ENCODE data around the gene ABCA8. TPM values are rescaled to one million over a fixed set of nuclear protein-coding genes. Genes with fewer than 3 reads are reported as not detected.

The ABCA8 gene
- polyA plus RNA-seq, 5 donors, result 49.8 to 142 (median 93.9) TPM

DNA sequence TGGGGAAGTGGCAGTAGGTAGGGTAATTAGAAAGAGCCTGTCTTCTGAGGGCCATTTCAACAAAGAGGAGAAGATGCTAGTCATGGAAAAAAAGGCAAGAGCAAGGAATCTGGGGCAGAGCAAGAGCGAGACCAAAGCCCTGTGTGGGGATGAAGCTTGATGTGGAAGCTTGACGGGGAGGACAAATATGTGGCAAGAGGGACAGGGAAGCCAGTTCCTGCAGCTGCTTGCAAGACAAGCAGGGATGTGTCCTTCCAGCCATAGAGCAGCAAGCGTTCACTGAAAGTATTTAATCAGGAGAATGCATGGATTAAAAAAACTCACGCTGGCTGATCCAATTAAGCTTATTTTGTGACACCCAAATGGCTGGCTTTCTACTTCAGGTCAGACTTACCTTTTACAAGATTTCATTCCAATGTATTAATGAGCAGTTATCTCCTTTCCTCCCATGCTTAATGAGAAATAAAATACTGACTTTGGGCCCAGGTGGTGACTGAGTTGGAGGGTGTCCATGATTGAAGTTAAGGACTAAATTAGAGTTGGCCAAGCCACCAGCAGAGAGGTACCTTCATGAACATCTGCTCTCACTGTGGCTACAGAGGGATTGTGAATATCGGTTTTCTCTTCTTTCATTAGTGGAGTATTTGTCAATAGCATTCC lies 76.8 kb downstream of the ABCA8 start:
- DNase-seq, result no peak

GRCh38 chr17:68871447-68871846 lies 83.7 kb downstream of the ABCA8 start:
- no peak for DNase-seq

GRCh38 chr17:68870976-68871375 lies 84.2 kb downstream of the ABCA8 start:
- DNase-seq, result no peak

GRCh38 chr17:68870161-68870826 lies 84.9 kb downstream of the ABCA8 start:
- DNase-seq, result no peak

DNA sequence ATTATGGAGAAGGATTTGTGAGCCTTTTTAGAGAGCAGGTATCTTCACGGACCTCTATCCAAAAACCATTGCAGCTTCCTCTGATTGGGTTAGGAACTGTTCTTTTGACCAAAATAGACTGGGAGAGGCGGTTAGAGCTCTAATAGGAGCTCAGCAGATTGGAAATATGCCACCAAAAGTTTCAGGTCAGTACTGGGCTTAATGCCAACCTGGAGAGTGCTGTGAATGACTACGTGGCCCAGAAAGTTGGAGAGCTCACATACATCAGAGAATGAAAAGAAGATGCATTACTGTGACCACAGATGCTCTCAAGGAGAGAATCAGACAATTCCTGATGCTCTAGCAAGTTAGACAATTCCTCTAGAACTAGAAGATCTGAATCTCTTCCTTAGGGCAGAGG lies 86.5 kb downstream of the ABCA8 start:
- DNase-seq, result no peak

GRCh38 chr17:68867759-68868516 lies 87.3 kb downstream of the ABCA8 start:
- DNase-seq, result no peak

DNA sequence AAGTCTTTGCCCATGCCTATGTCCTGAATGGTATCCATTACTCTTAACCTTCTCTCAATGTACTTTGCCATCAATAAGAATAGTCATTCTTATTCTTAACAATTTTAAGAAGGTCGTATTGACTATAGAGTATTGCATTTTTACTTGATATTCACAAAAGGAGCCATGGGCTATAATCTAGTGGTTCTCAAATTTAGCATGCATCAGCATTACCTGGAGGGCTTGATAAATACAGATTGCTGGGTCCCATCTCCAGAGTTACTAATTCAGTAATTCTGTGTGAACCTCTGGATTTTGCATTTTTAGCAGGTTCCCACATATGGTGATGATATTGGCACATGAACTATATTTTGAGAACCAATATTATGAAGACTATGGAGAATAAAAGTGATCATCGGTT lies 89.6 kb downstream of the ABCA8 start:
- DNase-seq, result no peak

DNA sequence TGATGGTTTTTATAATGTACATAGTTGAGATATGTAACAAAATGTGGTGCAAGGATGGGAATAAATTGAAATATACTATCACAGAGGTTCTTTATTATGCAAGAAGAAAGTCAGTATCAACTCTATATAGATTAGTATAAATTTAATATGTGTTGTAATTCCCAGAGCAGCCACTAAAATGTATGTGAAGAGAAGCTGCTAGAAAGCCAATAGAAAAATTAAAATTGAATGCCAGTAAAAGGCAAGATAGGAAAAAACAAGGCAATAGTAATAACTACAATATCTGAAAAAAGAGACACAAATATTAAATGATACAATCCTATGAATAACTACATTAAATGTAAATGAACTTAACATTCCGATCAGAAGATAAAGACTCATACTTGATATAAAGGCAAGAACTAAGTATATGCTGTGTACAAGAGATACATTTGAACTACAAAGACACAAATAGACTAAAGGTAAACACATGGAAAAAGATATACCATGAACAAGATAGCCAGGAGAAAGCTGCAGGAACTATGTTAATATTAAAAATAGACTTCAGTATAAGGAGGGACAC lies 92.0 kb downstream of the ABCA8 start:
- no peak for DNase-seq

- DNase-seq, result peak in 1 of 2 donors; percentile 23
These were observed 93.6 kb downstream of the ABCA8 start for GRCh38 chr17:68861602-68862001.

DNA sequence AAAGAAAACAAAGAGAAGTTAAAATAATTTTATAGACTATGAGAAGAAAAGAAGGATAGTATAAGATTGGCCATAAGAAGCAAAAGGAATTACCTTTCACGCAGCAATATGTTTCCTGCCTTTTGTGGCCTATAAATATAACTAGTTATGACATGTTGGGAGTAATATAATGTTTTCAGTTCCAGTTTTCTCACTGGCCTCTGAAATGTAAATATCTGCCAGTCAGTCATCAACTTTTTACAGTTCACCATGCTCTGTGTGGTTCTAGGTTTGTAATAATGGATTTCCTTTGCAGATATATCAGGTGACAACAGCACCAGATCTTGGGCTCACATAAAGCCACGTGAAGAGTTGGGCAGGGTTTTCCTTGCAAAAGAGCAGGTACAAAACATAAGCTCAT lies 94.3 kb downstream of the ABCA8 start:
- DNase-seq, result no peak

DNA sequence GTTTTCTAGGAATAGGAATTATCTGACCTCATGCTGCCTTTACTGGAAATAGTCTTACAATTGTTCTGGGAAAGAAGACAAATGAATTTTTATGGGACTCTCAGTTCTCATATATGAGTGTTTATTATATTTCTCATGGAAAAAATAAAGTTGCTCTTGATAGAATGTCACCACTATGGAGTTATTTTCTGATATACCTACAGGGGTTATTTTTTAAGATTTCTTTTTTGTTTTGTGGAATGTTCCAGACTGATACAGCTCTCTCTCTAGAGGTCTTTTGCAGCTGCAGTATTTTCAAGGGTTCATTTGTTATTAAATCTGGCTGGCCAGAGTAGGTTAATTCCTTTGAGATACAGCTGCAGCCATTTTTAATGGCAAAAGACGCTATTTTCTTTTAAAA lies 100.7 kb downstream of the ABCA8 start:
- no peak for DNase-seq

- no peak for DNase-seq
These were observed 101.8 kb downstream of the ABCA8 start for GRCh38 chr17:68853439-68853838.

DNA sequence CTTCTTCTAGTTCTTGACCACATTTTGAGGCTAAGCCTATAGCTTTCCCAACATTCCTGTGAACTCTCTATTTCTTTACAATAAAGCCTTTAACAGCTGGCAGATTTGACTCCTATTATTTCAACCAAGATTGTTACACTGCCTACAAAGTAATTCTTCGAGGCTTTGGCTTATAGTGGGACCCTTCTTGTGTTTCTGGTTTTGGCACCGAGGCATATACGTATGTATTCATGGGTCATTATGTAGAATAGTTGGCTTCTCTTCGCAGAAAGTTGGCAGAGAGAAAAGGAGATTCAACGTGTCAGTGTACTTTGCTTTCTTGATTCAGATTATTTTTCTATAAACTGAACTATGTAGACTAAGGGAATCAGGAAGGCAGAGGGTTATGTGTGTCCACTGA lies 102.2 kb downstream of the ABCA8 start:
- no peak for DNase-seq

GRCh38 chr17:68851890-68852289 lies 103.3 kb downstream of the ABCA8 start:
- DNase-seq, result no peak

GRCh38 chr17:68850749-68851510 lies 104.3 kb downstream of the ABCA8 start:
- DNase-seq, result peak; percentile 37 to 51

GRCh38 chr17:68849673-68850610 lies 105.2 kb downstream of the ABCA8 start:
- no peak for DNase-seq

- DNase-seq, result no peak
These were observed 107.5 kb downstream of the ABCA8 start for GRCh38 chr17:68847711-68848110.

DNA sequence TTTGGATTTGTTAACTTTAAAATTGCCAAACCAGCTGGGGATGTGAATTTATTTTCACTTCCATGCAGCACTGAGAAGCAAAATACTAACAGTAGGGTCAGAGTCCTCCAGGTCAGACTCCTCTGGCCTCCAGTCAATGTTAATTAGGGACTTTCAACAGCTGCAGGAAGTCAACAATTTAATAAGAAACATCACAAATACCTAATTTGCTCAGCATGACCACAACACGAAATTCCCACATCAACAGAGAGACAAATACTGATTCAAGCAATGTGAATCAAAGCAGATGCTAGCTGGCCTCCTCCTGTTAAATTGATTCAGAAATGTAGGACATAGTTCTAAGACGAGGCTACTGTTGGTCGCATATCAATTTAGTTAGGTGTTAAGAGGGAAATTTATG lies 111.7 kb downstream of the ABCA8 start:
- peak in 1 of 2 donors; percentile 44 for DNase-seq

DNA sequence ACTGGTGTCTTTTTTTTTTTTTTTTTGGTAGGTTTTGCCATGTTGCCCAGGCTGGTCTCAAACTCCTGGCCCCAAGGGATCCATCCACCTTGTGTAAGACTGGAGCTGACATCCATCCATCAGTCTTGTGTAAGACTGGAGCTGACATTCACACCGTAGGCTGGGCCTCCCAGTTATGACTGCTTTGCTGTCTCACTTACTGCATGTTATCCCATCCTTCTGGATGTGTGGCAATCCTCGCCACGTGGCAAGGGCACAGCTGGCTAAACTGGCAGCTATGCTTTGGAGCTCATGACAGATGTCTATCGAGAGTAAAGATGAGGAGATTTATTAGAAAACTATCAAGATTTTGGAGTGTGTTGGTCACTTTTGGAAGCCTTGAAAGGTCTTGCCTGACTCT lies 115.1 kb downstream of the ABCA8 start:
- no peak for DNase-seq

DNA sequence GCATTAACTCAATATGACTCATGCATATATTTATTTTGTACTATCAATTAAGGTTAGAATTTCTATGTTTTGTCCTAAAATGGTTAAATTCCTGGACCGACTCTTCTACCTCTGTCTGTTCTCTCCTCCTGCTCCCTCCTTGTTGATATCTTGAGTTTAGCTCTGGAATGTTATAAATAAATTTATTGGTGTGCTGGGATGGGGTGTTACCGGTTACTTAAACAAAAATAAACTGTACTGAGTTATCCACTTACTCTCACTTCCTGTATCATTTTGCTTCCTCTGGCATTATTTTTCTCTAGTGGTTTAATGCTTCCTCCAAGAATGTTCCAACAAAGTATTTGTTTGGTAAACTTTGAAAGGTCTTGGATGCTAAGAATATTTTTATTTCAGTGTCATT lies 120.1 kb downstream of the ABCA8 start:
- DNase-seq, result no peak
